H1 (cell line): Measurements from ENCODE around the gene TTYH2.

ENCODE experiments used
- CTCF ChIP-seq, 3 experiments: IDR thresholded peaks; 1 replicate in 2 of 3; 2 replicates in 1 of 3; pipeline versions ENCODE4 v1.5.1 to v1.6.1; 2011; ENCODE audit warnings: low read length in 3 of 3, mild to moderate bottlenecking in 3 of 3, inconsistent platforms in 2 of 3, low read depth in 1 of 3, moderate library complexity in 1 of 3; ENCODE audit not compliant: insufficient read depth in 1 of 3; ENCODE audit errors: control extremely low read depth in 1 of 3
- JUN ChIP-seq: IDR thresholded peaks from 2 replicates; pipeline ENCODE4 v1.6.1; 2011; ENCODE audit warnings: low read depth, mild to moderate bottlenecking, improper control_type of control experiment, low read length
- POLR2A ChIP-seq, 2 experiments: IDR thresholded peaks; 1 replicate in 1 of 2; 2 replicates in 1 of 2; pipeline ENCODE4 v1.6.1; 2011; ENCODE audit warnings: low read depth in 2 of 2, low read length in 2 of 2, mild to moderate bottlenecking in 2 of 2; ENCODE audit errors: control extremely low read depth in 1 of 2
- ZNF274 ChIP-seq: IDR thresholded peaks from 2 replicates; pipeline ENCODE4 v1.7.0; 2012; ENCODE audit warnings: low read length, borderline replicate concordance; ENCODE audit errors: extremely low read depth

- TF ChIP-seq CTCF (IDR thresholded peaks at IDR 0.05; ENCODE audit: control extremely low read depth in 1 of 3, insufficient read depth in 1 of 3, low read depth in 1 of 3, low read length in 3 of 3) (no peak), POLR2A (IDR thresholded peaks at IDR 0.05; ENCODE audit: control extremely low read depth in 1 of 2, low read depth in 2 of 2, low read length in 2 of 2) (no peak), ZNF274 (no peak), JUN (no peak)
These were observed 42.4 kb upstream of the TTYH2 start for GRCh38 chr17:74170924-74171323.
